Measurements from ENCODE around the gene CYP27A1.

Gene CYP27A1

GRCh38 chr2:218805627-218806026 lies 23.7 kb downstream of the CYP27A1 start:
- ChIA-PET CTCF (no interaction called here), POLR2A (ENCODE audit: low non-redundant PET) (no interaction called here)
- no peak for TF ChIP-seq CTCF (conservative IDR thresholded peaks at IDR 0.05; ENCODE audit: low read depth)
- no peak overlapping the region for H3K27ac ChIP-seq
- DNase-seq (ENCODE audit: low spot score), result no peak

GRCh38 chr2:218806346-218806978 lies 24.5 kb downstream of the CYP27A1 start:
- CTCF ChIA-PET, result no interaction called here
- peak; percentile 82 for DNase-seq (ENCODE audit: low spot score)
- H3K27ac ChIP-seq, result peak overlapping the region; percentile 62
- no peak for TF ChIP-seq CTCF (conservative IDR thresholded peaks at IDR 0.05; ENCODE audit: low read depth)
- POLR2A ChIA-PET (ENCODE audit: low non-redundant PET), result no interaction called here

- no peak for DNase-seq (ENCODE audit: low spot score)
- ChIA-PET CTCF (interaction anchor here (0.6 kb wide), 1 partner anchor 31 kb away, joined by 3 read pairs; no protein-coding TSS in a partner anchor), POLR2A (ENCODE audit: low non-redundant PET) (no interaction called here)
- TF ChIP-seq CTCF (conservative IDR thresholded peaks at IDR 0.05; ENCODE audit: low read depth), result no peak
- no peak overlapping the region for H3K27ac ChIP-seq
Measured at GRCh38 chr2:218807626-218808025, 25.7 kb downstream of the CYP27A1 start.

GRCh38 chr2:218809515-218809914 lies 27.6 kb downstream of the CYP27A1 start:
- POLR2A ChIA-PET (ENCODE audit: low non-redundant PET), result no interaction called here
- H3K27ac ChIP-seq, result no peak overlapping the region
- CTCF ChIA-PET, result interaction anchor here (0.6 to 1.7 kb wide), 4 partner anchors 23 to 193 kb away, joined by 3 to 6 read pairs (median 4); no protein-coding TSS in a partner anchor
- no peak for TF ChIP-seq CTCF (conservative IDR thresholded peaks at IDR 0.05; ENCODE audit: low read depth)
- DNase-seq (ENCODE audit: low spot score), result no peak

- H3K27ac ChIP-seq, result no peak overlapping the region
- ChIA-PET CTCF (interaction anchor here (0.6 to 1.7 kb wide), 2 partner anchors 37 to 960 kb away, joined by 4 to 6 read pairs; no protein-coding TSS in a partner anchor), POLR2A (ENCODE audit: low non-redundant PET) (no interaction called here)
- no peak for DNase-seq (ENCODE audit: low spot score)
- TF ChIP-seq CTCF (conservative IDR thresholded peaks at IDR 0.05; ENCODE audit: low read depth), result no peak
Measured at GRCh38 chr2:218810256-218810655, 28.3 kb downstream of the CYP27A1 start.

- H3K27ac ChIP-seq, result no peak overlapping the region
- TF ChIP-seq CTCF (conservative IDR thresholded peaks at IDR 0.05; ENCODE audit: low read depth), result no peak
- DNase-seq (ENCODE audit: low spot score), result no peak
- POLR2A ChIA-PET (ENCODE audit: low non-redundant PET), result no interaction called here
- CTCF ChIA-PET, result interaction anchor here (0.6 to 1.7 kb wide), 2 partner anchors 36 to 308 kb away, joined by 3 to 6 read pairs; no protein-coding TSS in a partner anchor
Measured at GRCh38 chr2:218811382-218811781, 29.4 kb downstream of the CYP27A1 start.
